GM12878 (cell line): ENCODE results near the gene AP4B1. TPM values are rescaled to one million over a fixed set of nuclear protein-coding genes. Genes with fewer than 3 reads are reported as not detected.

Experiments used
- ATAC-seq: fragments of 200-7000 bp; cut with Tn5 transposase; 3 replicates; pipeline ENCODE4 v1.9.1; 2020; ENCODE audit warnings: mild to moderate bottlenecking, moderate library complexity
- BruUV-seq: library from RNA; stranded (reverse); fragments of 400-500 nt; replicated peaks from 2 replicates; lab custom pipeline; 2021; lab: Mats Ljungman, UMichigan
- CTCF ChIA-PET: fragments of 300-600 bp; sonication (Branson Sonifier 250); formaldehyde crosslinking; extraction: SDS; loops from one replicate; lab custom pipeline; 2021; ENCODE audit warnings: inconsistent platforms; lab: Yijun Ruan, JAX
- POLR2A ChIA-PET: fragments of 350-600 bp; formaldehyde crosslinking; extraction: SDS; loops from one replicate; lab custom pipeline; 2021; ENCODE audit warnings: inconsistent platforms; lab: Charles Lee
- RAD21 ChIA-PET: fragments of 300-600 bp; sonication (Branson Sonifier 250); formaldehyde crosslinking; loops from one replicate; lab custom pipeline; 2023; ENCODE audit warnings: antibody characterized with exemption; ENCODE audit not compliant: unreplicated experiment; lab: Charles Lee
- SMC1A ChIA-PET: fragments of 300-600 bp; sonication (Branson Sonifier 250); formaldehyde crosslinking; loops from one replicate; lab custom pipeline; 2023; ENCODE audit not compliant: unreplicated experiment, uncharacterized antibody; lab: Charles Lee
- DNase-seq: peaks from one replicate; pipeline ENCODE4 v3.0.0-alpha.2; 2011; ENCODE audit warnings: low read depth, low spot score
- FAIRE-seq: peaks from 3 replicates; lab custom pipeline; 2011; peaks lifted over from hg19 to GRCh38; lab: Jason Lieb, UNC
- H2AFZ ChIP-seq: 2 replicates; pipeline ENCODE4 v1.6.0; 2011; ENCODE audit warnings: low read depth, low read length, control low read depth; ENCODE audit not compliant: control insufficient read depth
- H3K27ac ChIP-seq: 2 replicates; pipeline ENCODE4 v1.5.1; 2011; ENCODE audit warnings: control low read depth; ENCODE audit not compliant: control insufficient read depth, insufficient read depth
- H3K27me3 ChIP-seq, 2 experiments: replicated peaks in 1 of 2; 2 replicates each; pipeline versions ENCODE4 v1.6.0 to v1.6.1; 2011; ENCODE audit warnings: low read length in 1 of 2; ENCODE audit not compliant: control insufficient read depth in 2 of 2, insufficient read depth in 2 of 2
- H3K36me3 ChIP-seq, 2 experiments: 2 replicates each; pipeline ENCODE4 v1.5.1; 2011; ENCODE audit warnings: low read length in 1 of 2; ENCODE audit not compliant: control insufficient read depth in 2 of 2, insufficient read depth in 2 of 2
- H3K4me1 ChIP-seq: 2 replicates; pipeline ENCODE4 v1.6.1; 2011; ENCODE audit warnings: mild to moderate bottlenecking, low read length, moderate library complexity, mixed read lengths; ENCODE audit not compliant: control insufficient read depth, insufficient read depth
- H3K4me2 ChIP-seq: 2 replicates; pipeline ENCODE4 v1.6.0; 2011; ENCODE audit warnings: control low read depth; ENCODE audit not compliant: control insufficient read depth, insufficient read depth
- H3K4me3 ChIP-seq: fragments of 200-600 bp; sonication (generic); 2 replicates; pipeline ENCODE4 v1.5.1; 2016
- H3K79me2 ChIP-seq: 2 replicates; pipeline ENCODE4 v1.6.0; 2011; ENCODE audit warnings: low read length; ENCODE audit not compliant: control insufficient read depth, insufficient read depth
- H3K9ac ChIP-seq: 2 replicates; pipeline ENCODE4 v1.8.0; 2011; ENCODE audit warnings: low read length, control low read depth, mixed read lengths; ENCODE audit not compliant: control insufficient read depth, insufficient read depth
- H3K9me3 ChIP-seq: replicated peaks from 3 replicates; pipeline ENCODE4 v1.5.1; 2011; ENCODE audit warnings: mild to moderate bottlenecking, low read length; ENCODE audit not compliant: control insufficient read depth, insufficient read depth
- H4K20me1 ChIP-seq: 2 replicates; pipeline ENCODE4 v1.6.0; 2011; ENCODE audit not compliant: control insufficient read depth, insufficient read depth
- ASH2L ChIP-seq: fragments of 300-600, 200-600 bp; sonication (generic); IDR thresholded peaks from 2 replicates; pipeline ENCODE4 v1.6.1; 2017; ENCODE audit warnings: low read depth, mild to moderate bottlenecking, borderline replicate concordance
- BRCA1 ChIP-seq: IDR thresholded peaks from 2 replicates; pipeline ENCODE4 v1.6.1; 2011; ENCODE audit warnings: low read depth, low read length, improper control_type of control experiment
- CEBPB ChIP-seq, 2 experiments: fragments of 150-350 bp in 1 of 2; IDR thresholded peaks; 2 replicates each; pipeline ENCODE4 v1.6.1; 2012 to 2014; ENCODE audit warnings: low read depth in 2 of 2, low read length in 2 of 2, borderline replicate concordance in 1 of 2, inconsistent platforms in 1 of 2
- HDAC6 ChIP-seq: fragments of 200-600 bp; sonication (generic); IDR thresholded peaks from one replicate; pipeline ENCODE4 v1.8.0; 2017; ENCODE audit warnings: antibody characterized with exemption; ENCODE audit not compliant: unreplicated experiment
- RELA ChIP-seq: fragments of 450-650 bp; IDR thresholded peaks from 2 replicates; pipeline ENCODE4 v1.8.0; 2014; ENCODE audit warnings: borderline replicate concordance; ENCODE audit not compliant: partially characterized antibody
- ZBTB33 ChIP-seq: fragments of 450-650 bp; IDR thresholded peaks from 2 replicates; pipeline ENCODE4 v1.6.1; 2017; ENCODE audit warnings: mild to moderate bottlenecking
- ZBTB4 ChIP-seq: fragments of 450-650 bp; formaldehyde crosslinking; IDR thresholded peaks from 2 replicates; pipeline ENCODE4 v1.4.0; 2022; ENCODE audit warnings: mild to moderate bottlenecking, moderate library complexity
- WGBS: methylation state at CpG from one replicate; pipeline ENCODE4 v1.1.6; 2016; ENCODE audit warnings: low lambda C conversion rate; ENCODE audit not compliant: insufficient replicate concordance, insufficient coverage; ENCODE audit errors: missing lambda C conversion rate; 5-methylcytosine and 5-hydroxymethylcytosine counted together
- in situ Hi-C: fragments of 300-500 bp; cut with MboI; formaldehyde crosslinking; loops from 9 replicates; pipeline ENCODE4 v1.14.3; 2018; ENCODE audit warnings: mixed read lengths
- intact Hi-C: fragments of 100-400 bp; cut with micrococcal nuclease; formaldehyde crosslinking; loops from one replicate; pipeline ENCODE4 v1.14.2; 2022; ENCODE audit not compliant: unreplicated experiment
- polyA plus RNA-seq, 11 experiments: library from polyadenylated mRNA; depleted of rRNA in 4 of 11; unstranded in 6 of 11; stranded (reverse) in 5 of 11; fragments of >200 nt; fragmentation: Nextera tagmentation in 4 of 11; fragmentation: Illumina TruSeq in 1 of 11; extraction: Ambion mirVana in 4 of 11; extraction: Trizol in 1 of 11; gene quantifications; 1 replicate in 1 of 11; 2 replicates in 10 of 11; pipeline versions ENCODE4 v1.2.1 to v1.2.3, GENCODE V29; 2011 to 2016; ENCODE audit warnings: inconsistent platforms in 2 of 11, missing spikeins in 2 of 11, low read depth in 1 of 11
- total RNA-seq, 4 experiments: library from RNA; depleted of rRNA in 3 of 4; stranded (reverse); fragments of >200 nt in 3 of 4; fragmentation: Illumina TruSeq in 1 of 4; extraction: Trizol in 1 of 4; gene quantifications; 2 replicates each; pipeline versions ENCODE4 v1.2.1 to v1.2.3, GENCODE V29; 2013 to 2021
- TF ChIP-seq, protein P1 (sequence below): fragments of 450-650 bp; conservative IDR thresholded peaks from 2 replicates; pipeline ENCODE4 v1.6.1; 2017; ENCODE audit warnings: mild to moderate bottlenecking, moderate library complexity
- TF ChIP-seq, protein P2 (sequence below): IDR thresholded peaks from 2 replicates; pipeline ENCODE4 v1.6.1; 2012; ENCODE audit warnings: low read depth, low read length, improper control_type of control experiment

Gene AP4B1
- total and polyA plus RNA-seq, 10 of the 15 experiments (the other 5 are each of a cell fraction or from before 2014, with no cell fraction given), result 27.2 to 61.0 (median 33.0) TPM

- Histone ChIP-seq H3K4me3 (no peak overlapping the region), H3K9ac (peak overlapping the region; percentile 19; the same call in 1 of the 2 replicates), H3K4me1 (peaks cover 50% of the 10 kb centered on the region), H3K36me3 (peaks cover 0 to 8% of the 10 kb centered on the region in 2 experiments; a peak in 1 of 4 replicates), H2AFZ (no peak overlapping the region), H3K27me3 (no peaks in the 10 kb centered on the region), H3K79me2 (peaks cover 34% of the 10 kb centered on the region), H3K9me3 (no peaks in the 10 kb centered on the region), H4K20me1 (no peaks in the 10 kb centered on the region), H3K4me2 (peak overlapping the region; percentile 46), H3K27ac (peak overlapping the region; percentile 84)
- in situ Hi-C loops, result no loop called here
- no peak for ATAC-seq
- POLR2A ChIA-PET, result interaction anchor here (1.4 to 8.0 kb wide), 7 partner anchors 9 to 75 kb away, joined by 3 to 111 read pairs (median 29); partner anchors contain the start of genes AP4B1, DCLRE1B, HIPK1 and RSBN1
- FAIRE-seq, result no peak
- BruUV-seq, result no TSS peak
- SMC1A ChIA-PET, result interaction anchor here (0.7 to 17.4 kb wide), 14 partner anchors 7 to 102 kb away, joined by 3 to 396 read pairs (median 8); partner anchors contain the start of genes AP4B1, BCL2L15, DCLRE1B and HIPK1
- RAD21 ChIA-PET, result interaction anchor here (0.7 to 7.1 kb wide), 10 partner anchors 7 to 86 kb away, joined by 3 to 189 read pairs (median 16); partner anchors contain the start of genes AP4B1, DCLRE1B and HIPK1
- TF ChIP-seq HDAC6 (no peak), CEBPB (IDR thresholded peaks at IDR 0.05; ENCODE audit: borderline replicate concordance in 1 of 2, low read depth in 2 of 2, low read length in 2 of 2) (no peak), RELA (no peak), BRCA1 (no peak), ZBTB4 (CRISPR knock-in tag) (no peak), ZBTB33 (no peak), ASH2L (no peak)
- TF ChIP-seq, protein P1, sequence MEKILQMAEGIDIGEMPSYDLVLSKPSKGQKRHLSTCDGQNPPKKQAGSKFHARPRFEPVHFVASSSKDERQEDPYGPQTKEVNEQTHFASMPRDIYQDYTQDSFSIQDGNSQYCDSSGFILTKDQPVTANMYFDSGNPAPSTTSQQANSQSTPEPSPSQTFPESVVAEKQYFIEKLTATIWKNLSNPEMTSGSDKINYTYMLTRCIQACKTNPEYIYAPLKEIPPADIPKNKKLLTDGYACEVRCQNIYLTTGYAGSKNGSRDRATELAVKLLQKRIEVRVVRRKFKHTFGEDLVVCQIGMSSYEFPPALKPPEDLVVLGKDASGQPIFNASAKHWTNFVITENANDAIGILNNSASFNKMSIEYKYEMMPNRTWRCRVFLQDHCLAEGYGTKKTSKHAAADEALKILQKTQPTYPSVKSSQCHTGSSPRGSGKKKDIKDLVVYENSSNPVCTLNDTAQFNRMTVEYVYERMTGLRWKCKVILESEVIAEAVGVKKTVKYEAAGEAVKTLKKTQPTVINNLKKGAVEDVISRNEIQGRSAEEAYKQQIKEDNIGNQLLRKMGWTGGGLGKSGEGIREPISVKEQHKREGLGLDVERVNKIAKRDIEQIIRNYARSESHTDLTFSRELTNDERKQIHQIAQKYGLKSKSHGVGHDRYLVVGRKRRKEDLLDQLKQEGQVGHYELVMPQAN, result no peak
- TF ChIP-seq, protein P2, sequence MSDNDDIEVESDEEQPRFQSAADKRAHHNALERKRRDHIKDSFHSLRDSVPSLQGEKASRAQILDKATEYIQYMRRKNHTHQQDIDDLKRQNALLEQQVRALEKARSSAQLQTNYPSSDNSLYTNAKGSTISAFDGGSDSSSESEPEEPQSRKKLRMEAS, result no peak
- WGBS, result 64% methylated on average over 3 of the region's 3 CpGs
- intact Hi-C loops, result no loop called here
- CTCF ChIA-PET, result interaction anchor here (0.9 to 6.1 kb wide), 11 partner anchors 7 to 422 kb away, joined by 3 to 66 read pairs (median 32); partner anchors contain the start of genes AP4B1, DCLRE1B, HIPK1 and PHTF1
- DNase-seq, result no peak
These were observed 43.7 kb downstream of the AP4B1 start for GRCh38 chr1:113860891-113861290.
